Choroid plexus epithelial cell (primary cell): ENCODE data around the gene TBXT.

Source experiments
- DNase-seq: peaks from one replicate; pipeline ENCODE4 v3.0.0-alpha.2; 2010; ENCODE audit warnings: low read depth
- H3K4me3 ChIP-seq: 2 replicates; pipeline ENCODE4 v1.5.1; 2011; ENCODE audit warnings: low read depth, mild to moderate bottlenecking, control low read depth, low read length, moderate library complexity
- CTCF ChIP-seq: conservative IDR thresholded peaks from 2 replicates; pipeline ENCODE4 v1.5.1; 2011; ENCODE audit warnings: low read depth, mild to moderate bottlenecking, control low read depth, inconsistent platforms, low read length, moderate library complexity

Gene TBXT

DNA sequence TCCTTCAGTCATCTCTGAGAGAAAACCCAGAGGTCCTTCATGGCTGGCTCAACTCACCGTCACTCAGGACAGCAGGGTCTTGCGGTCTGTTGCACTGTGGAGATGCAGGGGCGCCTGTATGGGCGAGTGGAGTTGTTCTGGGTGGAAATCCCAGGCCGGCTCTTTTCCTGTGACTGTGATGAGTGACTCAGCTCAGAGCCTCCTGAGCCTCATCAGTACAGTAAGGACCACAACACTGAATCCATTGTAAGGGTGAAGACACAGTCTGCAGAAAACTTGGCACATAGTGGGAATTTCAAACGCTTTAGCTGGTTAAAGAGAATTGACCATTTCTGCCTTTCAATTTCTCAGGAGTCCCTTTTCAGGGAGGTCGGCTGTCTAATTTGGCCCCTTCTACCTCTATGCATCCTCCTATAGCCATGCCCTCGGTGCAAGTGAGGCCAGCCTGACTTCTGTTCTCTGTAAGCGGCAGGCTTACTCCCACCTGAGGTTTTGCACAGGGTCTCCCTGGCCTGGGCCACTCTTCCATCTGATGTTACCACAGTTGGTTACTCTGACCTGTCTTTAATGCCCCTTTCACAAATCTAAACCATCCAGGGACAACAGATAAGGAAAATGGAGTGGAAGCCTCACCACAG is 35.5 kb upstream of the TBXT start:
- H3K4me3 ChIP-seq: no peak overlapping the region
- no peak for TF ChIP-seq CTCF
- no peak for DNase-seq

DNA sequence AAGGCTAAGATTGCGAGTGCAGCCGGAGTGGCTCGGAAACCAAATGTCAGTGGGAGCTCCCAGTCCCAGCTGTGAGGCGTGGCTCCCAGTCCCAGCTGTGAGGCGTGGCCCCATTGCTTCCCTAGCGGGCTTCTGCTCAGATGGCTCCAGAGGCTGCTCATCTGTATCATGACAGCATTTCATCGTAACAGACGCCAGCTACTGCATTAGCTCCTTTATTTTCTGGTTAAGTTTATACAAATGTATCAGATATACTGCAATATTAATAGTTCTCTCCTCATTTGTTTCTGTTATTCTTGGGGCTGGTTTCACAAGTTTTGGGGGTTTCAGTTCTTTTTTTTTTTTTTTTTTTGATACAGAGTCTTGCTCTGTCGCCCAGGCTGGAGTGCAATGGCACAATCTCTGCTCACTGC is 34.7 kb upstream of the TBXT start:
- no peak for TF ChIP-seq CTCF
- H3K4me3 ChIP-seq: no peak overlapping the region
- DNase-seq: no peak

DNA sequence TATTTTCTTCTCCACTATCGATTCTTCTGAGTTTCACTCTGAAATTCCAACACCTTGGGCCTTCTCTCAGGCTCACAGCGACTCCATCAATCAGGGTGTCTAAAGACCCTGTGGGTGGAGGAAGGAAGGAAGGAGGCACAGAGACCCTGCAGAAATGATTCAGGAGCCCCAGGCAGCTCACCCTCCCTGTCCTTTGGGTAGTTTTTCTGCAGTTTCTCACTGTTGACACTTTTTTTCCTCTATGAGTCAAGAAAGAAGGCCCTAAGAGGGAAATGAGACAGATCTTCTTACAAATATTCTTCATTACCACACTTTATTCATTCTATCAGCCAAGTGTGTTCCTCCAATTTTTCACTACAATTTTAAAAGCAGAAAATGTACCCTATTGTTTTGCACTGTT is 34.2 kb upstream of the TBXT start:
- DNase-seq: no peak
- H3K4me3 ChIP-seq: no peak overlapping the region
- no peak for TF ChIP-seq CTCF

DNA sequence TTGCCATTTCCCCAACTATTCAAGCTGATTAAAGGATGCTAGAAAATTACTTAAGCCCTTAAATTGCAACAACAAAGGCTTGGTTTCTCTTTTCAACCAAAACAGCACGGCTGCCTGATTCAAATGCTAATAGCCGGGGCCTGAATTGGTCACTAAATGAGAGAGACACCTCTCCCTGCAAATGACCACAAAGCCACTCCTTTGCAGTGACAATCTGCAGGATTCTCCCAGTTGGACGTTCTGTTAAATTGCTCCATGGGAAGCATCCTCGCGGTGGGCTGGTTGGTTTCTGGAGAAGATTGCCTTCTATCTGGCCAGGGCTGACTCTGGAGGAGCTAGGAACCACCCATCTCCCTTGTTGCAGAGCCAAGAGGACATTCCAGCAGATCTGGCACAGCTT is 29.7 kb upstream of the TBXT start:
- no peak for DNase-seq
- TF ChIP-seq CTCF: no peak
- no peak overlapping the region for H3K4me3 ChIP-seq

DNA sequence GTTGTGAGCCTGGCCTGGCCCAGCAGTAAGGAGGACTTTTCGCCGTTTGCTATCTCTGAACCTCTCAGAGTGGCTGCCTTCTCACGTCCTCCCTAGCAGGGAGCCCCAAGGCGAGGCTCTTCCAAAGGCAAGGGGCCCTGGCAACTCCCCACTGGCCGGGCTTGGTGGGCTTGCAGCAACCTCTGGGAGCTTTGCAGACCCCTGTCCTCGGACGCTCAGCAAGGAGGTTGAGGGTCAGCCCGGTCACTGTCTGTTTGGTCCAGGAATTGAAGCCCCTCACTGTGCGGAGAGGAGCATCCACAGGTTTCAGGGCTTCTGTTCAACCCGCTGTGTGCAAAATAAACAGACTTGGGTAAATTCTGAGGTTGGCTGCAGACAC is 28.2 kb upstream of the TBXT start:
- no peak for DNase-seq
- no peak for TF ChIP-seq CTCF

GRCh38 chr6:166194914-166195859 is 27.5 kb upstream of the TBXT start:
- DNase-seq: no peak
- TF ChIP-seq CTCF: no peak
- no peak overlapping the region for H3K4me3 ChIP-seq

More for the DNA sequence above, 28.2 kb upstream of the TBXT start:
- H3K4me3 ChIP-seq: no peak overlapping the region
